Smooth muscle cell (in vitro differentiated cells): ENCODE measurements around the gene SMG1. TPM values are rescaled to one million over a fixed set of nuclear protein-coding genes. Genes with fewer than 3 reads are reported as not detected.
"Not testable (repeated sequence)": the region's sequence is repeated elsewhere in the genome, so short reads cannot be mapped to it uniquely, and the experiment has no call there.

ENCODE experiments used
- DNase-seq: peaks from one replicate; lab custom pipeline; 2025; ENCODE audit not compliant: unreplicated experiment; lab: John Stamatoyannopoulos, UW
- H2AFZ ChIP-seq: fragments of 200-600 bp; sonication (generic); 2 replicates; pipeline ENCODE4 v1.6.0; 2016; ENCODE audit warnings: antibody characterized with exemption, low read depth, mild to moderate bottlenecking
- H3F3A ChIP-seq: fragments of 200-600 bp; sonication (generic); 2 replicates; pipeline ENCODE4 v1.6.0; 2017; ENCODE audit warnings: antibody characterized with exemption, low read depth
- H3K27ac ChIP-seq: fragments of 200-600 bp; sonication (generic); 2 replicates; pipeline ENCODE4 v1.5.1; 2016; ENCODE audit warnings: low read depth, mild to moderate bottlenecking
- H3K27me3 ChIP-seq: fragments of 200-600 bp; sonication (generic); 2 replicates; pipeline ENCODE4 v1.6.1; 2016; ENCODE audit warnings: low read depth, mild to moderate bottlenecking
- H3K36me3 ChIP-seq: fragments of 200-600 bp; sonication (generic); 2 replicates; pipeline ENCODE4 v1.5.1; 2016; ENCODE audit warnings: low read depth
- H3K4me1 ChIP-seq: fragments of 200-600 bp; sonication (generic); 2 replicates; pipeline ENCODE4 v1.5.1; 2016; ENCODE audit warnings: low read depth
- H3K4me2 ChIP-seq: fragments of 200-600 bp; sonication (generic); 2 replicates; pipeline ENCODE4 v1.6.0; 2016; ENCODE audit warnings: mild to moderate bottlenecking
- H3K4me3 ChIP-seq: fragments of 200-600 bp; sonication (generic); 2 replicates; pipeline ENCODE4 v1.5.1; 2016; ENCODE audit warnings: mild to moderate bottlenecking
- H3K79me2 ChIP-seq: fragments of 200-600 bp; sonication (generic); 2 replicates; pipeline ENCODE4 v1.6.0; 2016; ENCODE audit warnings: low read depth, mild to moderate bottlenecking
- H3K9ac ChIP-seq: fragments of 200-600 bp; sonication (generic); 2 replicates; pipeline ENCODE4 v1.6.0; 2016; ENCODE audit warnings: low read depth
- H3K9me3 ChIP-seq: fragments of 200-600 bp; sonication (generic); replicated peaks from 2 replicates; pipeline ENCODE4 v1.5.1; 2016; ENCODE audit warnings: low read depth
- H4K20me1 ChIP-seq: fragments of 200-600 bp; sonication (generic); 2 replicates; pipeline ENCODE4 v1.6.0; 2016; ENCODE audit warnings: low read depth
- CTCF ChIP-seq: fragments of 200-600 bp; sonication (generic); IDR thresholded peaks from 2 replicates; pipeline ENCODE4 v1.5.1; 2017; ENCODE audit warnings: borderline replicate concordance, mild to moderate bottlenecking, antibody characterized with exemption; ENCODE audit not compliant: insufficient read depth, poor library complexity, severe bottlenecking
- WGBS: methylation state at CpG from one replicate; pipeline ENCODE4 v1.1.7; 2016; ENCODE audit warnings: low lambda C conversion rate; 5-methylcytosine and 5-hydroxymethylcytosine counted together
- polyA plus RNA-seq: library from polyadenylated mRNA; unstranded; fragments of >200 nt; fragmentation: Nextera tagmentation; extraction: Ambion mirVana; gene quantifications from 2 replicates; pipeline ENCODE4 v1.2.1, GENCODE V29; 2016
- total RNA-seq: library from RNA; depleted of rRNA; stranded (reverse); fragments of >200 nt; gene quantifications from 2 replicates; pipeline ENCODE4 v1.2.3, GENCODE V29; 2014

Gene SMG1
- total and polyA plus RNA-seq, 2 experiments from 2014 or later = 4.9 to 45.4 TPM

- DNase-seq = not testable (repeated sequence)
- 94% methylated on average over 4 of the region's 4 CpGs for WGBS
These were observed 151.6 kb downstream of the SMG1 start for GRCh38 chr16:18774651-18775050.

GRCh38 chr16:18772171-18772570, 154.0 kb downstream of the SMG1 start:
- 96% methylated on average over 7 of the region's 7 CpGs for WGBS
- H3K4me3 ChIP-seq, H3K27ac ChIP-seq, H3K9ac ChIP-seq, H3K36me3 ChIP-seq, H3K27me3 ChIP-seq, H3K4me2 ChIP-seq, H4K20me1 ChIP-seq, H3F3A ChIP-seq, H2AFZ ChIP-seq, DNase-seq, H3K4me1 ChIP-seq, H3K9me3 ChIP-seq, H3K79me2 ChIP-seq: not testable (repeated sequence)

More at GRCh38 chr16:18774651-18775050, 151.6 kb downstream of the SMG1 start:
- not testable (repeated sequence) for H2AFZ ChIP-seq, H3K4me1 ChIP-seq, H3F3A ChIP-seq, H3K36me3 ChIP-seq, H3K79me2 ChIP-seq, H3K27ac ChIP-seq, H3K27me3 ChIP-seq, H3K4me3 ChIP-seq, H3K9me3 ChIP-seq, H4K20me1 ChIP-seq, H3K9ac ChIP-seq, H3K4me2 ChIP-seq

- H3K79me2 ChIP-seq = not testable (repeated sequence)
- WGBS = 93% methylated on average over 11 of the region's 11 CpGs
These were observed 155.8 kb downstream of the SMG1 start for GRCh38 chr16:18770336-18770962.

GRCh38 chr16:18767217-18767616, 159.0 kb downstream of the SMG1 start:
- H3K79me2 ChIP-seq, H3K9ac ChIP-seq, H3K27ac ChIP-seq, H2AFZ ChIP-seq, H4K20me1 ChIP-seq, H3K27me3 ChIP-seq, H3K4me2 ChIP-seq, H3F3A ChIP-seq, DNase-seq, H3K36me3 ChIP-seq, H3K4me3 ChIP-seq, H3K9me3 ChIP-seq, H3K4me1 ChIP-seq: not testable (repeated sequence)
- 91% methylated on average over 6 of the region's 7 CpGs for WGBS

More at GRCh38 chr16:18770336-18770962, 155.8 kb downstream of the SMG1 start:
- not testable (repeated sequence) for H3K4me2 ChIP-seq, H4K20me1 ChIP-seq, DNase-seq, H3K9ac ChIP-seq, H3K36me3 ChIP-seq, H3K9me3 ChIP-seq, H3F3A ChIP-seq, H3K27me3 ChIP-seq, H3K4me3 ChIP-seq, H2AFZ ChIP-seq, H3K27ac ChIP-seq, H3K4me1 ChIP-seq

GRCh38 chr16:18762713-18763112, 163.5 kb downstream of the SMG1 start:
- not testable (repeated sequence) for H4K20me1 ChIP-seq, H3K4me1 ChIP-seq, H3K9ac ChIP-seq, DNase-seq, H3K27me3 ChIP-seq, H3K79me2 ChIP-seq, H2AFZ ChIP-seq, H3K4me3 ChIP-seq, H3K4me2 ChIP-seq, H3K36me3 ChIP-seq, H3K9me3 ChIP-seq, H3K27ac ChIP-seq, H3F3A ChIP-seq
- 30% methylated on average over 3 of the region's 5 CpGs for WGBS

GRCh38 chr16:18759598-18760520, 166.3 kb downstream of the SMG1 start:
- TF ChIP-seq CTCF = peak; percentile 64
- not testable (repeated sequence) for H3K4me2 ChIP-seq, H3K36me3 ChIP-seq, H3K9ac ChIP-seq, H3K9me3 ChIP-seq, H3K4me3 ChIP-seq, H2AFZ ChIP-seq, H4K20me1 ChIP-seq, H3F3A ChIP-seq, H3K27ac ChIP-seq, H3K4me1 ChIP-seq, H3K79me2 ChIP-seq, H3K27me3 ChIP-seq
- WGBS = 20% methylated on average over 14 of the region's 21 CpGs
- DNase-seq = peak; percentile 3

- 62% methylated on average over 5 of the region's 10 CpGs for WGBS
- not testable (repeated sequence) for H4K20me1 ChIP-seq, H3K9ac ChIP-seq, H2AFZ ChIP-seq, H3K36me3 ChIP-seq, H3K9me3 ChIP-seq, DNase-seq, H3K4me1 ChIP-seq, H3K79me2 ChIP-seq, H3K27me3 ChIP-seq, H3K4me3 ChIP-seq, H3K4me2 ChIP-seq, H3K27ac ChIP-seq, H3F3A ChIP-seq
These were observed 168.1 kb downstream of the SMG1 start for GRCh38 chr16:18757960-18758660.
